HG03175 (cell line): ENCODE results near the gene PRKAG2.
A peak's percentile ranks its signal among the peaks of the same experiment; 100 is the strongest.
"Not testable (repeated sequence)": the region's sequence is repeated elsewhere in the genome, so short reads cannot be mapped to it uniquely, and the experiment has no call there.

Source experiments
- ATAC-seq: cut with Tn5 transposase; IDR thresholded peaks from one replicate; pipeline ENCODE4 v1.9.1; 2021; ENCODE audit warnings: mild to moderate bottlenecking, moderate library complexity; ENCODE audit not compliant: unreplicated experiment

PRKAG2 gene

GRCh38 chr7:151790830-151791620 lies 85.9 kb downstream of the PRKAG2 start:
- no peak for ATAC-seq

GRCh38 chr7:151790095-151790829 lies 86.7 kb downstream of the PRKAG2 start:
- ATAC-seq = no peak

GRCh38 chr7:151789380-151789947 lies 87.5 kb downstream of the PRKAG2 start:
- no peak for ATAC-seq

GRCh38 chr7:151787348-151787747 lies 89.6 kb downstream of the PRKAG2 start:
- ATAC-seq = no peak

GRCh38 chr7:151786936-151787335 lies 90.0 kb downstream of the PRKAG2 start:
- ATAC-seq = no peak

- no peak for ATAC-seq
These were observed 90.7 kb downstream of the PRKAG2 start for GRCh38 chr7:151786241-151786640.

GRCh38 chr7:151785681-151785965 lies 91.3 kb downstream of the PRKAG2 start:
- ATAC-seq = no peak

GRCh38 chr7:151784853-151785680 lies 91.8 kb downstream of the PRKAG2 start:
- ATAC-seq = no peak

- no peak for ATAC-seq
These were observed 92.8 kb downstream of the PRKAG2 start for GRCh38 chr7:151783958-151784575.

GRCh38 chr7:151782598-151783448 lies 94.1 kb downstream of the PRKAG2 start:
- peak; percentile 91 for ATAC-seq

GRCh38 chr7:151782256-151782597 lies 94.7 kb downstream of the PRKAG2 start:
- not testable (repeated sequence) for ATAC-seq

GRCh38 chr7:151781161-151781845 lies 95.6 kb downstream of the PRKAG2 start:
- no peak for ATAC-seq

- ATAC-seq = no peak
These were observed 96.3 kb downstream of the PRKAG2 start for GRCh38 chr7:151780631-151781030.

- no peak for ATAC-seq
These were observed 97.2 kb downstream of the PRKAG2 start for GRCh38 chr7:151779678-151780077.

- no peak for ATAC-seq
These were observed 97.7 kb downstream of the PRKAG2 start for GRCh38 chr7:151779255-151779654.

GRCh38 chr7:151777908-151778670 lies 98.8 kb downstream of the PRKAG2 start:
- no peak for ATAC-seq

- ATAC-seq = no peak
These were observed 99.4 kb downstream of the PRKAG2 start for GRCh38 chr7:151777495-151777880.

- no peak for ATAC-seq
These were observed 99.9 kb downstream of the PRKAG2 start for GRCh38 chr7:151776876-151777494.
